Activated naive CD4-positive, alpha-beta T cell (primary cell): ENCODE results near the gene ERMARD.
"Not testable (repeated sequence)": the region's sequence is repeated elsewhere in the genome, so short reads cannot be mapped to it uniquely, and the experiment has no call there.

Experiments
- DNase-seq, 4 experiments: peaks; one replicate each; lab custom pipeline; 2025; lab: John Stamatoyannopoulos, UW

Gene ERMARD

GRCh38 chr6:169738204-169738975 lies 13.0 kb upstream of the ERMARD start:
- DNase-seq: no peak

DNA sequence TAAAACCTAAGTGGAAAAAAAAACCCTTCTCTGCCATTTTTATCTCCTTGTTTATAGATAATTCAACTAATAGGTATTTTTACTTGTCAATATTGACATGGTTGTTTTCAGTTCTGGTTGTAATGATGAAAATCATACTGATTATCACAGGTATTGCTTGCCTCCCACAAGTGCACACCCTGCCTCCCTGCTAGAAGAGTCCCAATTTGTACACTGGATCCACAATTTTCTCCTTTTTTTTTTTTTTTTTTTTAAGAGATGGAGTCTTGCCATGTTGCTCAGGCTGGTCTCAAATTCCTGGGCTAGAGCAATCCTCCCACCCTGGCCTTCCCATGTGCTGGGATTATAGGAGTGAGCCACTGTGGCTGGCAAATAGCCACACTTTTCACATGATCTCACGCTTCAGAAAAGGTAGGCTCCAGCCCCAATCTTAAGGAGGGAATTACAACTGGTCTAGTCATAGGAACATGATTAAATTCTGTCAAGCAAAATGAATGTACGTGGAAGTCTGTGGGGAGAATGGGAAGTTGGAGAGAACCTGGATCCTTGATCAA lies 12.4 kb upstream of the ERMARD start:
- no peak for DNase-seq

DNA sequence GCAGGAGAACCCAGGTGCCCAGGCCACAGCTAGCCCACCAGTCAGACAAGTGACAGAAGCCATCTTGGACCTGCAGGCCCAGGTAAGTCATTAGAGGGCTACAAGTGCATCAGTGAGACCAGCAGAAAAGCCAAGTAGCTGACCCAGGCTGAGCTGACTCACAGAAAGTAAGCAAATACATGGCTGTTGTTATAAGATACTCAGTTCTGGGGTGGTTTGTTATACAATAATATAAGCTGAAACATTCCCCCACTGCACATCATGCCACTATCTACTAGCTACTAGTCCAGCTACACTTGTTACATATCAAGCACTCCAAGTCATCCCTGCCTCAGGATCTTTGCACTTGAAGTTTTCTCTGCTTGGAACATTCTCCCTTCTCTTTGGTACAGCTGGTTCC lies 10.1 kb upstream of the ERMARD start:
- no peak for DNase-seq

DNA sequence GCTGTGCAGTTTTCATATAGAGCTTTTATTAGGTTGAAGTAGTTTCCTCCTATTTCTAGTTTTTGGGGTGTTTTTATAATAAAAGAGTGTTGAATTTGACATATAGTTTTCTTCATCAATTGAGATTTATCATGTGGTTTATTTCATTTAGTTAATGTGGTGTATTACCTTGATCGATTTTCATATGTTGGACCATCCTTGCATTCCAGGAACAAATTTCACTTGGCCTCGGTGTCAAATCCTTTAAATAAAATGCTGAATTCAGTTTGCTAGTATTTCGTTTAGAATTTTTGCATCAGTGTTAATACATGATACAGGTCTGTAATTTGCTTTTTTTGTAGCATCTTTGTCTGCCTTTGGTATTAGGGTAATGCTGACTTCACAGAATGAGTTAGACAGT lies 6.0 kb upstream of the ERMARD start:
- DNase-seq: no peak

DNA sequence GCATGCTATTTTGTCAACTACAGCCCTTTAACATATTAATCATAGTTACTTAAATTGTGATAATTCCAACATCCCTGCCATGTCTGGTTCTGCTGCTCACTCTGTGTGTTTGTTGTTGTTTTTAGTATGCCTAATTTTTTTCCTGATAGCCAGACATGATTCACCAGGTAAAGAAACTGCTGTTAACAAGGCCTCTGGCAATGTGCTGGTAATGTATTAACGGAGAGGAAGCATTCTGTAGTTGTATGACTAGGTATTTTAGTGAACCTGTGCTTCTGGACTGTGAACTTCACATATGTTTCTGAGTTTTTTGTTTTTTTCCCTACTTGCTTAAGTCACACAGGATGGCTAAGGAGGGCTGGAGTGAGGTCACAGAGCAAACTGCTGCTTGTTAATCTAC lies 4.9 kb upstream of the ERMARD start:
- DNase-seq: no peak

DNA sequence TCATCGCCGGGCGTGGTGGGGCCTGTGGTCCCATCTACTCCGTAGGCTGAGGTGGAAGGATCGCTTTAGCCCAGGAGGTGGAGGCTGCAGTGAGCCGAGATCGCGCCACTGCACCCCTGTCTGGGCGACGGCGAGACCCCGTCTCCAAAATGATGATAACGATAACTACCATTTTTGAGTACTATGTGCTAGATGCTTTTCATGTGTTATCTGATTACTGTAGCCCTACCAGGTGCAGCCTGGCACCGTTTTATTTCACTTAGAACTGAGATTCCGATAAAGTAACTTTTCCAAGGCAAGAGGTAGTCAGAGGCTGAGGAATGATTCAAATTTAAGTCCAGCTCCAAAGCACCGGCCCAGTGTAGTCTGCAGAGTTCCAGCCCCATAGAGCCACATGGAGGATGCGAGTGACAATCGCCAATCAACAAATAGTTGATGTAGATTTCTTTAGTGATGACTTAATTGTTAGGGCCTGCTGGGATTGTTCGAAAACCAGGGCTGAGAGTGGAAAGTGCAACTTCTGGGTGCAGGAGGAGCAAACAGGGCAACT lies 727 bp downstream of the ERMARD start:
- DNase-seq: no peak

DNA sequence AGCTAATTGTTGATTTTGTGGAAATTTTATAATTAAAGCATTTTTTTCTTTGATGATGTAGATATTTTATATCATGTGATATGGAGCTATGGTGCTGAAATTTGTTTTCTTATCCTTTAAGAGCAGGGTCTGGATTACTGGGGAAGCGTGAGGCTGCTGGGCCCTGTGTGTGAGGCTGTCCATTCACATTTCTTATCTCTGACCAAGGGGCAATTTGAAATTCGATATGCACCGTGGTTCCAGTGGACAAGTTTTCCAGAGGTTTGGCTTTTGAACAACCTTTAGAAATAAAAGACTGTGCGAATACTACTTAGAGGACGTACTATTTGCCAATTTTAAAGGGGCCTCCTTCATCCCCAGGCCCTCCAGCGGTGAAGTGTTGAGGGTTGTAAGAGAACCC lies 3.7 kb downstream of the ERMARD start:
- DNase-seq: no peak

DNA sequence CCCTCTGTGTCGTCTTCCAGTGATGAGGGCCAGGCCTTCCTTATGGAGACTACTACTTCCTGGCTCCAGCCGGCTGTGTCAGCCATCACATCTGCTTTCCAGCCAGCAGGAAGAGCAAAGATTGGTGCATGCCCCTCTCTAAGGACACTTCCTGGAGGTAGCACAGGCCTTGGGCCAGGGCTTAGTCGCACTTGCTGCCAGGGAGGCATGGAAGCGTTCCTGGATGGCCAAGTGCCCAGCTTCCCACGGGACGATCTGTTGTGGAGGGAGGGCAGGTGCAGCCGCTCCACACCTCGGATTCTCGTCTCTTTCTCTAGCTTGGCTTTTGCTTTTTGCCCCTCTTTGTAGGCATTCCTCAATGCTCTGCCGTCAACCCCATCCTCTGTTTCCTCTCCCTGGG lies 11.9 kb downstream of the ERMARD start:
- DNase-seq: no peak

DNA sequence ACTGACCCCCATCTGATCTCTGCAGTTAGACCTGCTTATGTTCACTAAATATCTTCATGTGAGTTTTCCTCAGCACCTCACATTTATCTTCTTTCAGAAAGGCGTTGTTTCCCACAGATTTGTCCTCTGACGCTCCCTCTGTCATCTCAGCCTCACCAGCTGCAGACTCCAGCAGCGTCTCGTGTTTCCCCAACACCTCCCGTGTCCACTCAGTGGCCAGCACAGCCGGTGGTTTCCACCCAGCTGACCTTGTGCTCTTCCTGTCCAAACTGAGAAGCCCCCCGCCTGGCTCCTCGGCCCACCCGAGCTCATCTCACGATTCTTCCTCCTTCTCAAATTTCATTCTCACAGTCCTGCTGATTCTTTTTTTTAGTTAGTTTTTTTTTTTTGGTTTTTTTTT lies 12.5 kb downstream of the ERMARD start:
- DNase-seq: no peak

DNA sequence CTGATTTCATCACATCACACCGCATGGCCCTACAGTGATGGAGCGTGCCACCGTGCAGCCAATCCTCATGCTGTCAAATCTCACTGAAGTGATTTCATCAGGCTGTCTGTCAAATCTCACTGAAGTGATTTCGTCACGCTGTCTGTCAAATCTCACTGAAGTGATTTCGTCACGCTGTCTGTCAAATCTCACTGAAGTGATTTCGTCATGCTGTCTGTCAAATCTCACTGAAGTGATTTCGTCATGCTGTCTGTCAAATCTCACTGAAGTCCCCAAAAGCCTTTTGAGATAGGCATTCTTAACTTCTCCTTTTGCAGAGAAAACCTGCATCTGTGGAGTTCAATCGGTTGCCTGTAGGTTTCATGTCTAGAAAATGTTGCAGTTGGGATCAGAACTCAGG lies 14.4 kb downstream of the ERMARD start:
- DNase-seq: not testable (repeated sequence)

- DNase-seq: no peak
These were observed 14.8 kb downstream of the ERMARD start for GRCh38 chr6:169766232-169766631.

GRCh38 chr6:169766921-169767736 lies 15.7 kb downstream of the ERMARD start:
- no peak for DNase-seq

DNA sequence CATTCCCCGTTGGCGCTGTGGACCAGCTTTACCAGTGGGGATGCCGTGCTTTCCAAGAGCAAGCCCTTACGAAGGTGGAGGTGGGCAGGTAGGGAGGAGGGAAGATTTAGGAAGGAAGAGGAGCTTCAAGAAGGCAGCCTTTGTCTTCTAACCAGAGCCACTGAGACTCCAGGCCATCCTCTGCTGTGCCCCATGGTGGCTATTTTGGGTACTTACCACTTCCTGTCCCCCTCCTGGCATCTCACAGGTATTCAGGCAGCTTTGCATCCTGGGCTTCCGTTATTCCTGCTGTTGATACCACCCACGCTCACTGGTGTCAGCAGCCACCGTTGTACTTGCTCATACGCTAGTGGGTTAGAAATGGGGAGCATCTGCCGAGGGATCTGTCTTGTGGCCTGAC lies 22.9 kb downstream of the ERMARD start:
- DNase-seq: no peak

GRCh38 chr6:169775321-169775720 lies 23.9 kb downstream of the ERMARD start:
- no peak for DNase-seq

GRCh38 chr6:169776379-169776778 lies 25.0 kb downstream of the ERMARD start:
- no peak for DNase-seq

- no peak for DNase-seq
These were observed 26.5 kb downstream of the ERMARD start for GRCh38 chr6:169777896-169778295.

- no peak for DNase-seq
These were observed 27.2 kb downstream of the ERMARD start for GRCh38 chr6:169778646-169779045.

DNA sequence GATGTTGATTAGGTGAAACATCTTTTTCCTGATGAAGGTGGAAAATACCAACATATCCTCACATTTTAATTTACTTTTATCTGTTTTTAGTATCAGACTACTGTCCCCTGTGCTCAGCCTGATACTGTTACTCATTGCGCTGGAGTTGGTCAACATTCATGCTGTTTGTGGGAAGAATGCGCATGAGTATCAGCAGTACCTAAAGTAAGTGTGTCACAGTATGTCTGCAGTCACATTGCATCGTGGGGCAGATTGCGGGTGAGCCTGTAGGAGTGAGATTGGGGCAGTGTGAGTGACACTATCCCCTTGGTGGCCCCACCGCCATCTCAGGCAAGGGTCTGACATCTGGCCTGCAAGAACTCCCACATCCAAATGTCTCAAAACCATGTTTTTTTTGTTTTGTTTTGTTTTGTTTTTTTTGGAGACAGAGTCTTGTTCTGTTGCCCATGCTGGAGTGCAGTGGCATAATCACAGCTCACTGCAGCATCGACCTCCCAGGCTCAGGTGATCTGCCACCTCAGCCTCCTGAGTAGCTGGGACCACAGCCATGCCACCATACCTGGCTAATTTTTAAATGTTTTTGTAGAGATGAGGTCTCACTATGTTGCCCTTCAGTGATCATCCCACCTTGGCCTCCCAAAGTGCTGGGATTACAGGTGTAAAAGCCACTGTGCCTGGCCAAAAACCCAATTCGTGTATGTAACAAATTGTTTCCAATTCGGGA lies 27.8 kb downstream of the ERMARD start:
- DNase-seq: no peak

DNA sequence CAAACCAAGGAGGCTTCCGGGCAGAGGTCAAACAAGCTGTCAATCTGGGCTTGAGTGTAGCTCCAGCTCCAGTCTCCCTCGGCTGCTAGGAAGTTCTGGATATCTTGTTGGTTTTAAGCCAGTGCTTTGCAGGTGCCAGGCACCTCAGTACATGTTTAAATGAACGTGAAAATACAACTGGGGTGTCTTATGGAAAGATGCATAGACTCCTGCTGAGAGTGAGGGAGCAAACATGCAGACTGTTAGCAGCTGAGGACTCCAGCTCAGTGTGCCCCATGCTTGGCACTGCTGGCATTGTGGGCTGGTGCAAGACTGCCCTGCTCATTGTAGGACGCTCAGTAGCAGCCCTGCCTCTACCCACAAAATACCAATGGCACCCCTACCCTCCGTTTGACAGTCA lies 28.5 kb downstream of the ERMARD start:
- no peak for DNase-seq

DNA sequence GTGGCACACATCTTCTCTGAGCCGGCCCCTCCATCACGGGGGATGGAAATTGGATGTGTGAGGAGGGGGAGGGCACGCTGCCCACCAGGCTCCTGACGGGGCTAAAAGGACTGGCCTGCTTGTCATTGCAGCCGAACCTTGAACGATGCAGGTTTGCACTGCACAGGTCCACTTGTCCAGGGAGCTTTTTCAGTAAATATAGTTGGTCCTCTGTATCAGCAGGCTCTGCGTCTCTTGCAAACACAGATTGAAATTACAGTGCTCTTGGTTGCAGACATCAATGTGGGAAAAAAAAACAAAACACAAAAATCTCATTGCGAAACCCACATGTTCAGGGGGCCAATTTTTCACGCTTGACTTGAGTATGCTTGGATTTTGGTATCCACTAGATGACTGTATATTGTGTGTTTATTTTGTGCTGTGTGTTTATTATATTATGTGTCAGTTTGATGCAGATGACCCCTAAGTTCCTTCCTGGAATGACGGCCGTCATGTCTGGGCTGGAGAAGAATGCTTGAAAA lies 29.2 kb downstream of the ERMARD start:
- DNase-seq: no peak

- no peak for DNase-seq
These were observed 31.5 kb downstream of the ERMARD start for GRCh38 chr6:169782966-169783365.

- DNase-seq: no peak
These were observed 32.0 kb downstream of the ERMARD start for GRCh38 chr6:169783401-169783800.
